Upper lobe of left lung (tissue), 6 donors: ENCODE results near the gene ADGRG1. TPM values are rescaled to one million over a fixed set of nuclear protein-coding genes. Genes with fewer than 3 reads are reported as not detected.

Source experiments
- ATAC-seq, 2 donors: fragments of 200-7000 bp; cut with Tn5 transposase; one replicate each; pipeline ENCODE4 v1.9.1; 2022; ENCODE audit warnings: mild to moderate bottlenecking in 2 of 2, moderate library complexity in 2 of 2; ENCODE audit not compliant: low FRiP score in 2 of 2
- DNase-seq, 2 donors: peaks; one replicate each; pipeline ENCODE4 v3.0.0-alpha.2; 2019 to 2020
- H3K27ac ChIP-seq, 4 donors: fragments of 200-600 bp; sonication (generic); one replicate each; pipeline ENCODE4 v1.5.1; 2016 to 2019
- H3K27me3 ChIP-seq, 4 donors: fragments of 200-600 bp; sonication (generic); one replicate each; pipeline ENCODE4 v1.5.1; 2017 to 2019
- H3K36me3 ChIP-seq, 4 donors: fragments of 200-600 bp; sonication (generic); one replicate each; pipeline ENCODE4 v1.5.1; 2016 to 2019
- H3K4me1 ChIP-seq, 4 donors: fragments of 200-600 bp; sonication (generic); one replicate each; pipeline ENCODE4 v1.5.1; 2018 to 2019
- H3K4me3 ChIP-seq, 4 donors: fragments of 200-600 bp; sonication (generic); one replicate each; pipeline ENCODE4 v1.5.1; 2017 to 2019; ENCODE audit warnings: mild to moderate bottlenecking in 2 of 4, moderate library complexity in 1 of 4
- H3K9me3 ChIP-seq, 4 donors: fragments of 200-600 bp; sonication (generic); one replicate each; pipeline ENCODE4 v1.5.1; 2018 to 2019
- EP300 ChIP-seq, 4 donors: sonication (generic); formaldehyde crosslinking; IDR thresholded peaks; one replicate each; pipeline ENCODE4 v1.5.1; 2017; ENCODE audit warnings: antibody characterized with exemption in 4 of 4, control low read depth in 2 of 4
- POLR2A ChIP-seq, 4 donors: fragments of 450-650 bp; IDR thresholded peaks; one replicate each; pipeline ENCODE4 v1.5.1; 2016 to 2017; ENCODE audit warnings: antibody characterized with exemption in 4 of 4, mild to moderate bottlenecking in 2 of 4
- POLR2AphosphoS5 ChIP-seq, 2 donors: sonication (generic); formaldehyde crosslinking; IDR thresholded peaks; one replicate each; pipeline ENCODE4 v1.5.1; 2017; ENCODE audit warnings: antibody characterized with exemption in 2 of 2
- WGBS, 2 donors: methylation state at CpG; one replicate each; pipeline ENCODE4 v1.1.5; 2017 to 2018; 5-methylcytosine and 5-hydroxymethylcytosine counted together
- total RNA-seq, 6 donors: library from RNA; depleted of rRNA in 4 of 6; stranded (reverse); fragments of >200 nt in 4 of 6; gene quantifications; one replicate each; pipeline versions ENCODE4 v1.1.0 to v1.2.1, GENCODE V29; 2016 to 2021
- TF ChIP-seq, protein P1 (sequence below), 6 experiments: fragments of 450-650 bp in 4 of 6; fragments of 200-600 bp in 2 of 6; sonication (generic) in 2 of 6; IDR thresholded peaks; one replicate each; pipeline ENCODE4 v1.5.1; 2016 to 2019; ENCODE audit warnings: antibody characterized with exemption in 6 of 6
- donor health status: DM: no; HTN: no; CAD: no; lungs with moderate emphysema.
- donor health status: DM: no; HTN: yes; CAD: no; lungs with severe emphysema.

Gene ADGRG1
- total RNA-seq, result 10 to 100 TPM; 34.6 to 89.3 (median 40.4) TPM

DNA sequence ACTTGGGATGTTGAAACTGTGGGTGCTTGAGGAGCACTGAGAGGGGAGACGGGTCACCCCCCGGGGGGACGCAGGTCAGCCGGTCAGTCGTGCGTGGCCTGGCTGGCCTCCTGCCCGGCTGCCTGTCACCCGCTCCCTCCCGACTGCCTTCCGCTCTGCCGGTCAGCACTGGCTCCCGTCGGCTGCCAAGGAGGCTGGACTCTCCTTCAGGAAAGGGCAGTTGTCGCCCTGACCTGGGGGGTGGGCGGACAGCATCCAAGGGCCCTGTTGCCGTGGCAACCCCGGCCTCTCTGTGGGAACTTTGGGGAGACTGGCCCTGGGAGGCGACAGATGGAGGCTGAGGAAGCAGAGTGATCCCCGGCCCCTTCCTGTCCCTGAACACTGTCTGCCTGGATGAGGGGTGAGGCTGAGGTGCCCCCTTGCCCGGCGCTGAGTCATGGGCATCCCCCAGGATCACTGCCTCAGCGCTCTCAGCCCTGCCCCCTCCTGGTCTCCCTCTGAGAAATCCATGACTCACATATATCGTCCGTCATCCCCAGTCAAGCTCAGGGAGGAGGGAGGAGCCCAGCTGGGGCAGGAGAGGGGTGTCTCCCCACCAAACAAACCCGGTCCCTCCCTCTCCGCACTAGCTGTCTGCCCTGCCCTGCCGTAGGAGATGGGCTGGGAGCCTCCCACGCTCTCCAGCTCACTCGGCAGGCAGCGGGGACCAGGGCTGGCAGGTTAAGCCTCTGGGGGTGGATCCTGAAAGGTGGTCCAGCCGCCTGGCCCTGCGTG is at the start of gene ADGRG1:
Gene ADGRG1, plus strand, starts transcription at position 623 of the 774 bp plus-strand sequence. CDS start 21,658 bp downstream, outside the sequence.
- H3K9me3 ChIP-seq, result no peaks in the 10 kb centered on the region
- H3K36me3 ChIP-seq, result no peaks in the 10 kb centered on the region
- peaks cover 13 to 26% (median 18%) of the 10 kb centered on the region in 4 donors for H3K4me1 ChIP-seq
- DNase-seq, result peak; percentile 60 to 88
- H3K4me3 ChIP-seq, result peak within 1 kb of the TSS; percentile 27 to 51 (median 36)
- ATAC-seq, result peak; percentile 76 to 91
- peak within 1 kb of the TSS; percentile 70 to 85 (median 84) for H3K27ac ChIP-seq
- TF ChIP-seq POLR2A (IDR thresholded peaks at IDR 0.05), result peak in 2 of 4 donors; percentile 62 to 79
- TF ChIP-seq, protein P1, sequence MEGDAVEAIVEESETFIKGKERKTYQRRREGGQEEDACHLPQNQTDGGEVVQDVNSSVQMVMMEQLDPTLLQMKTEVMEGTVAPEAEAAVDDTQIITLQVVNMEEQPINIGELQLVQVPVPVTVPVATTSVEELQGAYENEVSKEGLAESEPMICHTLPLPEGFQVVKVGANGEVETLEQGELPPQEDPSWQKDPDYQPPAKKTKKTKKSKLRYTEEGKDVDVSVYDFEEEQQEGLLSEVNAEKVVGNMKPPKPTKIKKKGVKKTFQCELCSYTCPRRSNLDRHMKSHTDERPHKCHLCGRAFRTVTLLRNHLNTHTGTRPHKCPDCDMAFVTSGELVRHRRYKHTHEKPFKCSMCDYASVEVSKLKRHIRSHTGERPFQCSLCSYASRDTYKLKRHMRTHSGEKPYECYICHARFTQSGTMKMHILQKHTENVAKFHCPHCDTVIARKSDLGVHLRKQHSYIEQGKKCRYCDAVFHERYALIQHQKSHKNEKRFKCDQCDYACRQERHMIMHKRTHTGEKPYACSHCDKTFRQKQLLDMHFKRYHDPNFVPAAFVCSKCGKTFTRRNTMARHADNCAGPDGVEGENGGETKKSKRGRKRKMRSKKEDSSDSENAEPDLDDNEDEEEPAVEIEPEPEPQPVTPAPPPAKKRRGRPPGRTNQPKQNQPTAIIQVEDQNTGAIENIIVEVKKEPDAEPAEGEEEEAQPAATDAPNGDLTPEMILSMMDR (IDR thresholded peaks at IDR 0.05), result peak in 1 of 6 experiments; percentile 13
- peak in 1 of 4 donors; percentile 47 for TF ChIP-seq EP300 (IDR thresholded peaks at IDR 0.05)
- peak; percentile 68 to 84 for TF ChIP-seq POLR2AphosphoS5 (IDR thresholded peaks at IDR 0.05)
- H3K27me3 ChIP-seq, result no peaks in the 10 kb centered on the region
- WGBS, 2 donors, result 12 to 28% methylated on average over 3 to 27 of the region's 32 CpGs

DNA sequence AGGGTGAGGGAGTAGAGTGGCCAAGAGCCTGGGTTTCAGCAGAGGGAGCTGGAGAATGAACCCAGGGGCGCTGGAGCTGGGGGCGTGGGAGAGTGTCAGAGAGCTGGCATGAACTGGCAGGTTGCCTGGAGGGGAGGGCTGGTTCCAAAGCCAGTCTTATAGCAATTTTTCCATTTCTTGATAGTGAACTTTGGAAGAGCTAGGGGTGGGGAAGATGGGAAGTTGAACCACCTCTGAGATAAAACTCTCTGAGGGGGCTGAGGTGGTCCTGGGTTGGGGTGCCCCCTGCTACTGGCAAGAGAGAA is 49.1 kb upstream of the ADGRG1 start:
- no peaks in the 10 kb centered on the region for H3K9me3 ChIP-seq
- no peak for TF ChIP-seq POLR2AphosphoS5 (IDR thresholded peaks at IDR 0.05)
- no peak for TF ChIP-seq POLR2A (IDR thresholded peaks at IDR 0.05)
- no peak for DNase-seq
- ATAC-seq, result no peak
- H3K4me3 ChIP-seq, result no peak overlapping the region
- H3K36me3 ChIP-seq, result no peaks in the 10 kb centered on the region
- peaks cover 0 to 9% (median 4%) of the 10 kb centered on the region in 4 donors for H3K4me1 ChIP-seq
- H3K27me3 ChIP-seq, result no peaks in the 10 kb centered on the region
- 65 to 72% methylated on average over 2 of the region's 2 CpGs for WGBS, 2 donors
- H3K27ac ChIP-seq, result no peak overlapping the region

DNA sequence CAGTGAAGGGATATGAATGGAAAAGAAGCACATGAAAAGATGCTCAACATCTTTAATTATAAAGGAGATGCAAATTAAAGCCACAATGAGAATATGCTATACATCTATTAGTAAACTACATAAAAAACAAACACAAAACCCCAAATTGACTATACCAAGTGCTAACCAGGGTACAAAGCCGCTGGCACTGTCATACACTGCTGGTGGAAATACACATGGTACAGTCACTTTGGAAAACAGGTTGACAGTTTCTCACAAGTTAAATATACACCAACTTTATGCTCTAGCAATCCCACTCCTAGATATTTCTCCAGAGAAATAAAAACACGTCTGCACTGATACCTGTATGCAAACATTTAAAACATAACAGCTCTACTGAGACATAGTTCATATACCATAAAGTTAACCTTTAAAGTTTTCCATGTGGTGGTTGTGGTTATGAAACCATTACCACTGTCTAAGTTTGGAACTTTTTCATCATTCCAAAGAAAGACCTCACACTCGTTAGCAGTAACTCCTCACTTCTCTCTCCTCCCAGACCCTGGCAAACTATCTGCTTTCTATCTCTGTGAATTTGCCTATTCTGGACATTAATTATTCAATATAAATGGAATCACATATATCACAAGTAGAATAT is 43.3 kb upstream of the ADGRG1 start:
- no peak for DNase-seq
- no peaks in the 10 kb centered on the region for H3K9me3 ChIP-seq
- H3K27me3 ChIP-seq, result no peaks in the 10 kb centered on the region
- no peak for TF ChIP-seq POLR2A (IDR thresholded peaks at IDR 0.05)
- no peak for TF ChIP-seq POLR2AphosphoS5 (IDR thresholded peaks at IDR 0.05)
- TF ChIP-seq EP300 (IDR thresholded peaks at IDR 0.05), result no peak
- no peak overlapping the region for H3K4me3 ChIP-seq
- no peaks in the 10 kb centered on the region for H3K36me3 ChIP-seq
- H3K4me1 ChIP-seq, result peaks cover 0 to 4% (median under 1%) of the 10 kb centered on the region in 4 donors
- H3K27ac ChIP-seq, result no peak overlapping the region
- ATAC-seq, result no peak
- WGBS, 2 donors, result 42 to 55% methylated on average over 3 of the region's 3 CpGs

DNA sequence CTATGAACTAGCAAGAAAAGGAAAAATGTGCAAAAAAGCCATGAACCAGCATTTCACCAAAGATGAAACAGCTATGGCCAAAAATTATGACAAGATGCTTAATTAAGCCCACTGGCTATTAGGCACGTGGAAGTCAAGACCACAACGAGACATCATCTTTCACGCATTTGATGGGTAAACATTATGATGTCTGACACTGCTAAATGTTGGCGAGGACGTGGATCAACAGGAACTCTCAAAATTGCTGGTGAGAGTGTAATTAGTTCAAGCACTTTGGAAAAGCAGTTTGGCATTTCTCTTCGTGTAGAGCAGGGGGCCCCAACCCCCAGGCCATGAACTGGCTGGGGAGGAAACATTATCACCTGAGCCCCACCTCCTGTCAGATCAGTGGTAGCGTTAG is 39.6 kb upstream of the ADGRG1 start:
- Histone ChIP-seq H3K9me3 (no peaks in the 10 kb centered on the region), H3K27me3 (no peaks in the 10 kb centered on the region)
- 59 to 69% methylated on average over 7 of the region's 7 CpGs for WGBS, 2 donors

DNA sequence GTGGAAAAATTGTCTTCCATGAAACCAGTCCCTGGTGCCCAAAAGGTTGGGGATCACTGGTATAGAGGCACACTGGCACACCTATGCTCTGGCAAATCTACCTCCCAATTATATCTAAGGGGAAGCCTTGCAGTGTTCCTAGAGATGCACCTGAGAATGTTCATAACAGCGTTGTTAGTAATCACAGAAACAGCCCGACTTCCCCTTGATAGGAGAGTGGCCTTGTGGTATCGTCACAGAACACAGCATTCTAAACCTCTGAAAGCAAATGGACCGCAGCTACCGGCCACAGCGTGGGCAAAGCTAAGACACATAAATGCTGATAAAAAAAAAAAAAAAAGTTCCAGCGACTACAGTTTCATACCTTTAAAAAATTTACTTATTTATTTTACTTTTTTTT is 39.1 kb upstream of the ADGRG1 start:
- Histone ChIP-seq H3K36me3 (no peaks in the 10 kb centered on the region), H3K4me1 (peaks cover 10 to 14% (median 10%) of the 10 kb centered on the region in 4 donors), H3K27me3 (no peaks in the 10 kb centered on the region), H3K27ac (no peak overlapping the region), H3K9me3 (no peaks in the 10 kb centered on the region), H3K4me3 (no peak overlapping the region)
- DNase-seq, result no peak
- WGBS, 2 donors, result 87 to 90% methylated on average over 7 of the region's 7 CpGs
- no peak for ATAC-seq
- TF ChIP-seq, protein P1 (IDR thresholded peaks at IDR 0.05), result no peak
- no peak for TF ChIP-seq POLR2AphosphoS5 (IDR thresholded peaks at IDR 0.05)
- TF ChIP-seq EP300 (IDR thresholded peaks at IDR 0.05), result no peak
- no peak for TF ChIP-seq POLR2A (IDR thresholded peaks at IDR 0.05)

More for the DNA sequence above, 39.6 kb upstream of the ADGRG1 start:
- ATAC-seq (no peak), DNase-seq (no peak)
- peaks cover 10 to 14% (median 10%) of the 10 kb centered on the region in 4 donors for H3K4me1 ChIP-seq
- H3K4me3 ChIP-seq, result no peak overlapping the region
- no peak overlapping the region for H3K27ac ChIP-seq
- no peaks in the 10 kb centered on the region for H3K36me3 ChIP-seq
- no peak for TF ChIP-seq POLR2AphosphoS5 (IDR thresholded peaks at IDR 0.05)
- no peak for TF ChIP-seq POLR2A (IDR thresholded peaks at IDR 0.05)
- TF ChIP-seq, protein P1 (IDR thresholded peaks at IDR 0.05), result no peak
- no peak for TF ChIP-seq EP300 (IDR thresholded peaks at IDR 0.05)
